OCI-LY7 (cell line): Measurements from ENCODE around the gene SLC2A5. TPM values are rescaled to one million over a fixed set of nuclear protein-coding genes. Genes with fewer than 3 reads are reported as not detected.

Source experiments
- BruUV-seq: library from RNA; stranded (reverse); fragments of 400-500 nt; replicated peaks from 2 replicates; lab custom pipeline; 2021; lab: Mats Ljungman, UMichigan
- CTCF ChIA-PET: fragments of 300-600 bp; sonication (Branson Sonifier 250); formaldehyde crosslinking; loops from one replicate; lab custom pipeline; 2022; ENCODE audit warnings: antibody characterized with exemption; ENCODE audit not compliant: unreplicated experiment; lab: Charles Lee
- POLR2A ChIA-PET: fragments of 300-600 bp; sonication (Branson Sonifier 250); formaldehyde crosslinking; loops from one replicate; lab custom pipeline; 2022; ENCODE audit warnings: antibody characterized with exemption; lab: Charles Lee
- DNase-seq: peaks from one replicate; pipeline ENCODE4 v3.0.0-alpha.2; 2015; ENCODE audit warnings: low spot score
- H2AFZ ChIP-seq: fragments of 200-600 bp; sonication (generic), shearing (Covaris generic); 2 replicates; pipeline ENCODE4 v1.6.1; 2014; ENCODE audit warnings: mild to moderate bottlenecking, antibody characterized with exemption, low read length, moderate library complexity
- H3K27ac ChIP-seq: fragments of 200-600 bp; sonication (generic); 2 replicates; pipeline ENCODE4 v1.5.1; 2014; ENCODE audit warnings: mixed run types, low read depth, mild to moderate bottlenecking, moderate library complexity, low read length, inconsistent platforms; ENCODE audit not compliant: poor library complexity, severe bottlenecking
- H3K36me3 ChIP-seq: fragments of 200-600 bp; sonication (generic); 2 replicates; pipeline ENCODE4 v1.6.1; 2014; ENCODE audit warnings: mild to moderate bottlenecking, antibody characterized with exemption, low read length, moderate library complexity, mixed read lengths; ENCODE audit not compliant: insufficient read depth
- H3K4me1 ChIP-seq: fragments of 200-600 bp; sonication (generic); 2 replicates; pipeline ENCODE4 v1.5.1; 2014; ENCODE audit warnings: mild to moderate bottlenecking, low read length; ENCODE audit not compliant: insufficient read depth, poor library complexity, severe bottlenecking
- H3K4me2 ChIP-seq: fragments of 200-600 bp; sonication (generic); 2 replicates; pipeline ENCODE4 v1.6.1; 2014; ENCODE audit warnings: mild to moderate bottlenecking, low read length
- H3K4me3 ChIP-seq: fragments of 200-600 bp; sonication (generic); 2 replicates; pipeline ENCODE4 v1.5.1; 2014; ENCODE audit warnings: mild to moderate bottlenecking, low read depth, low read length; ENCODE audit not compliant: poor library complexity, severe bottlenecking
- H3K79me2 ChIP-seq: fragments of 200-600 bp; sonication (generic); 2 replicates; pipeline ENCODE4 v1.6.1; 2016; ENCODE audit warnings: low read depth, mild to moderate bottlenecking, low read length, moderate library complexity, mixed read lengths; ENCODE audit not compliant: insufficient read depth
- H3K9me2 ChIP-seq: fragments of 200-600 bp; sonication (generic); 2 replicates; pipeline ENCODE4 v1.6.1; 2016; ENCODE audit warnings: mild to moderate bottlenecking, low read length, mixed read lengths; ENCODE audit not compliant: insufficient read depth
- H3K9me3 ChIP-seq: fragments of 200-600 bp; sonication (generic); 2 replicates; pipeline ENCODE4 v1.6.1; 2014; ENCODE audit warnings: mild to moderate bottlenecking, mixed run types, low read length, mixed read lengths
- H4K20me1 ChIP-seq: fragments of 200-600 bp; sonication (generic); 2 replicates; pipeline ENCODE4 v1.6.1; 2014; ENCODE audit warnings: mild to moderate bottlenecking, antibody characterized with exemption, low read length, moderate library complexity, mixed read lengths; ENCODE audit not compliant: insufficient read depth
- EZH2phosphoT487 ChIP-seq: fragments of 200-600 bp; sonication (generic); IDR thresholded peaks from 2 replicates; pipeline ENCODE4 v1.6.1; 2018; ENCODE audit warnings: low read depth, borderline replicate concordance, mild to moderate bottlenecking, mixed run types, antibody characterized with exemption, low read length, moderate library complexity, mixed read lengths
- intact Hi-C: fragments of 100-400 bp; cut with micrococcal nuclease; formaldehyde crosslinking; loops from one replicate; pipeline ENCODE4 v1.10.0; 2022; ENCODE audit not compliant: unreplicated experiment
- total RNA-seq, 2 experiments: library from RNA; depleted of rRNA in 1 of 2; stranded (reverse); fragments of >200 nt in 1 of 2; shearing (Covaris generic) in 1 of 2; gene quantifications; 2 replicates each; pipeline ENCODE4 v1.2.3, GENCODE V29; 2014 to 2022
- TF ChIP-seq, protein P1 (sequence below): fragments of 200-600 bp; sonication (generic); conservative IDR thresholded peaks from 2 replicates; pipeline ENCODE4 v1.5.1; 2014; ENCODE audit warnings: mild to moderate bottlenecking, antibody characterized with exemption, low read length, moderate library complexity, mixed read lengths

SLC2A5 gene
- total RNA-seq, 2 experiments from 2014 or later: 112 to 183 TPM

DNA sequence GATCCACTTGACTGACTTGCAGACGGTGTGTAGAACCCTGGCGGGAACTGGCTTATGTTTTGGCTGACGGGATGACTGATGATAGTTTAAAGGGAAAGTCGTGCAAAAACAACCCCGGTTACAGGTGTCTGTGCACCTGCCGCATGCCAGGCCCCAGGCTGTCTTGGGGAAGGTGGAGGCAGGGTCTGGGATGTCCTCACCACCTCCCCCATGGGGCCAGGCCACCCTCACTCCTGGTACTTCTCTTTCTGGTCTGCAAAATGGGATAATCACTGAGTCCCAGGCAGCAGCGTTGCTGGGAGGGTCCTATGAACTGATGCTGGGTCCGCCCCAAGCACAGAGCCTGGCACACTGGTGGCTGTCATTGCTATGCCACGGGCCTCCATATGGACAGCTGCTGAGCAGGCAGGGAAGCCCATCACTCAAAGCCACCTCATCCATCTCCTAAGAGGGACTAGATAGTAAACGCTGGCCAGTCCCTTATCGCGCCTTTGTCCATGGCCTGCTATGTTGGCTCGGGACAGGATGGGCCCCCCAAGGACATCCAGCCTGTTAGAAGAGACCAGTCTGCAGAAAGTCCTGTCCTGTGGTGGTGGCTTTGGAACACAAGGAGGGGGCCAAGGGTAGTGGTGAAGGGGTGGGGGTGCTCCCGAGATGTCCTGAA is 28.2 kb downstream of the SLC2A5 start:
- no TSS peak for BruUV-seq
- ChIA-PET POLR2A (interaction anchor here (0.9 kb wide), 1 partner anchor 39 kb away, joined by 3 read pairs; no protein-coding TSS in a partner anchor), CTCF (no interaction called here)
- Histone ChIP-seq H3K9me2 (no peaks in the 10 kb centered on the region), H3K79me2 (no peaks in the 10 kb centered on the region), H3K4me3 (no peak overlapping the region), H2AFZ (no peak overlapping the region), H3K4me2 (no peak overlapping the region), H3K27ac (peak overlapping the region; percentile 29), H3K36me3 (peaks cover 99% of the 10 kb centered on the region), H3K4me1 (peaks cover 42% of the 10 kb centered on the region), H3K9me3 (peaks cover 2% of the 10 kb centered on the region; the same call in 1 of the 2 replicates), H4K20me1 (no peaks in the 10 kb centered on the region)
- intact Hi-C loops: no loop called here
- TF ChIP-seq, protein P1, sequence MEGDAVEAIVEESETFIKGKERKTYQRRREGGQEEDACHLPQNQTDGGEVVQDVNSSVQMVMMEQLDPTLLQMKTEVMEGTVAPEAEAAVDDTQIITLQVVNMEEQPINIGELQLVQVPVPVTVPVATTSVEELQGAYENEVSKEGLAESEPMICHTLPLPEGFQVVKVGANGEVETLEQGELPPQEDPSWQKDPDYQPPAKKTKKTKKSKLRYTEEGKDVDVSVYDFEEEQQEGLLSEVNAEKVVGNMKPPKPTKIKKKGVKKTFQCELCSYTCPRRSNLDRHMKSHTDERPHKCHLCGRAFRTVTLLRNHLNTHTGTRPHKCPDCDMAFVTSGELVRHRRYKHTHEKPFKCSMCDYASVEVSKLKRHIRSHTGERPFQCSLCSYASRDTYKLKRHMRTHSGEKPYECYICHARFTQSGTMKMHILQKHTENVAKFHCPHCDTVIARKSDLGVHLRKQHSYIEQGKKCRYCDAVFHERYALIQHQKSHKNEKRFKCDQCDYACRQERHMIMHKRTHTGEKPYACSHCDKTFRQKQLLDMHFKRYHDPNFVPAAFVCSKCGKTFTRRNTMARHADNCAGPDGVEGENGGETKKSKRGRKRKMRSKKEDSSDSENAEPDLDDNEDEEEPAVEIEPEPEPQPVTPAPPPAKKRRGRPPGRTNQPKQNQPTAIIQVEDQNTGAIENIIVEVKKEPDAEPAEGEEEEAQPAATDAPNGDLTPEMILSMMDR: no peak
- no peak for TF ChIP-seq EZH2phosphoT487
- DNase-seq: peak; percentile 35

DNA sequence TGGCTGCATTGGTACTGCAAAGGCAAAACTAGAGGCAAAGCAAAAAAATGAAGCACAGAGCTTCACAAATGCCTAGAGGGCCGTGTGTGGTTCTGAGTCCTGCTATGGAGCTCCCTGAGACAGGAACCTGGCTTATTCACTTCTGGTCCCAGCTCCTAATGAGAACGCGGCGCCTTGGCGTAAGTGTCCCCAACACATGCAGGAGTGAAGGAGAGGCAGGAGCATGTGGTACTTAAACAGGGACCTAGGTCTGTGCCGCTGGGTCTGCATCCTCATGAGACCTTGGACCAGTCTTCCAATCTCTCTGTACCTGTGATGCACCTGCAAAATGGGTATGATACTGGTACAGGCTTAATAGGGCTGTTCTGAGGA is 28.8 kb downstream of the SLC2A5 start:
- Histone ChIP-seq H3K9me2 (no peaks in the 10 kb centered on the region), H3K4me3 (no peak overlapping the region), H3K9me3 (peaks cover 8% of the 10 kb centered on the region), H4K20me1 (no peaks in the 10 kb centered on the region), H3K79me2 (no peaks in the 10 kb centered on the region), H2AFZ (no peak overlapping the region), H3K27ac (peak overlapping the region; percentile 29), H3K4me1 (peaks cover 45% of the 10 kb centered on the region), H3K4me2 (no peak overlapping the region), H3K36me3 (peaks cover 99% of the 10 kb centered on the region)
- ChIA-PET POLR2A (interaction anchor here (0.9 kb wide), 1 partner anchor 40 kb away, joined by 3 read pairs; no protein-coding TSS in a partner anchor), CTCF (no interaction called here)
- no TSS peak for BruUV-seq
- DNase-seq: no peak
- intact Hi-C loops: no loop called here
- TF ChIP-seq EZH2phosphoT487: no peak

DNA sequence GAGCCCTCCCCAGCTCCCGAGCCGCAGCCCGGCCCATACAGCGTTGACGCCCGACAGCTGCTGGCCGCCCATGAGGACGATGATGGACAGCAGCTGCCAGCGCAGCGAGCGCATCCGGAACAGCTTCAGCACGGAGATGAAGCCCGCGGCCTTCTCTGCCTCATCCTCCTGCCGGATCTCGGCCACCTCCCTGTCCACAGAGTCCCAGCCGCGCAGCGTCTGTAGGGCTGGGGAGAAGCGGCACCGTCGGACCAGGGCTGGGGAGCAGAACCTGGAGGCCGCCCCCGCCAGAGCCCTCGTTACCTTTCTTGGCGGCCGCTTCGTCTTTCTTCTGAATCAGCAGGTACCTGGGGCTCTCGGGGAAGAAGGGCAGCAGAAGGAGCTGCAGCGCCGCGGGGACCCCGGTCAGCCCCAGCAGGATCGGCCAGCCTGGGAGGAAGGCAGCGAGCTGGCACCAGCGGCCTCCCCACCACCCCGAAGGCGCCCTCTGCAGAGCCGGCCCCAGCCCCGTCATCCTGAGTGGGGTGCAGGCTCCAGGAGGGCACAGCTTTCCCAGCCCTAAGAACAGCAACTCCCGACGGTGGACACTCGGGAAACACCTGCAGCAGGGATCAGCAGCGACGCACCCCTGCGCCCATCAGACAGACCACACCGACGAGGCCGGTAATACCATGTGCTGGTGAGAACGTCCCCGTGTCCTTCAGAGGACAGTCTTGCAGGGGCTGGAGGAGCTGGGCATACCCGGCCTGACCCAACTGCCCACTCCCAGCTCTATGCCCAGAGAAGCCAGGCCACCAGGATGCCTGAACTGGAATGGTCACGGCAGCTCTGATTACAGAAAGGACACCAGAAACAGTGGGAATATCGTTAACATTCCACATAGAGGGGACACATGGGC is 29.4 kb downstream of the SLC2A5 start:
- no peak overlapping the region for H2AFZ ChIP-seq
- no TSS peak for BruUV-seq
- H3K36me3 ChIP-seq: peaks cover 99% of the 10 kb centered on the region
- H3K4me1 ChIP-seq: peaks cover 45% of the 10 kb centered on the region
- H3K9me2 ChIP-seq: no peaks in the 10 kb centered on the region
- no peaks in the 10 kb centered on the region for H3K79me2 ChIP-seq
- H3K4me2 ChIP-seq: no peak overlapping the region
- H3K4me3 ChIP-seq: no peak overlapping the region
- CTCF ChIA-PET: no interaction called here
- intact Hi-C loops: no loop called here
- no peaks in the 10 kb centered on the region for H4K20me1 ChIP-seq
- peak overlapping the region; percentile 29 for H3K27ac ChIP-seq
- no peak for DNase-seq
- TF ChIP-seq, protein P1: no peak
- TF ChIP-seq EZH2phosphoT487: no peak
- H3K9me3 ChIP-seq: peaks cover 14% of the 10 kb centered on the region
- POLR2A ChIA-PET: interaction anchor here (0.9 kb wide), 1 partner anchor 40 kb away, joined by 3 read pairs; no protein-coding TSS in a partner anchor
